Sigmoid colon (tissue), 4 donors: ENCODE measurements around the gene ZIM2.

Experiments used
- EP300 ChIP-seq, 4 donors: sonication (generic); formaldehyde crosslinking; IDR thresholded peaks; one replicate each; pipeline ENCODE4 v1.6.1; 2017; ENCODE audit warnings: antibody characterized with exemption in 4 of 4
- POLR2A ChIP-seq, 2 donors: fragments of 450-650 bp; IDR thresholded peaks; one replicate each; pipeline ENCODE4 v1.6.1; 2016; ENCODE audit warnings: antibody characterized with exemption in 2 of 2, mild to moderate bottlenecking in 2 of 2, moderate library complexity in 2 of 2
- POLR2AphosphoS5 ChIP-seq, 4 donors: sonication (generic); formaldehyde crosslinking; IDR thresholded peaks; one replicate each; pipeline ENCODE4 v1.6.1; 2017; ENCODE audit warnings: antibody characterized with exemption in 4 of 4
- TF ChIP-seq, protein P1 (sequence below), 4 experiments: fragments of 450-650 bp in 3 of 4; fragments of 200-600 bp in 1 of 4; IDR thresholded peaks; one replicate each; pipeline ENCODE4 v1.5.1; 2016 to 2019; ENCODE audit warnings: antibody characterized with exemption in 4 of 4, mild to moderate bottlenecking in 3 of 4, moderate library complexity in 2 of 4

- no peak for TF ChIP-seq POLR2A (IDR thresholded peaks at IDR 0.05)
- TF ChIP-seq, protein P1, sequence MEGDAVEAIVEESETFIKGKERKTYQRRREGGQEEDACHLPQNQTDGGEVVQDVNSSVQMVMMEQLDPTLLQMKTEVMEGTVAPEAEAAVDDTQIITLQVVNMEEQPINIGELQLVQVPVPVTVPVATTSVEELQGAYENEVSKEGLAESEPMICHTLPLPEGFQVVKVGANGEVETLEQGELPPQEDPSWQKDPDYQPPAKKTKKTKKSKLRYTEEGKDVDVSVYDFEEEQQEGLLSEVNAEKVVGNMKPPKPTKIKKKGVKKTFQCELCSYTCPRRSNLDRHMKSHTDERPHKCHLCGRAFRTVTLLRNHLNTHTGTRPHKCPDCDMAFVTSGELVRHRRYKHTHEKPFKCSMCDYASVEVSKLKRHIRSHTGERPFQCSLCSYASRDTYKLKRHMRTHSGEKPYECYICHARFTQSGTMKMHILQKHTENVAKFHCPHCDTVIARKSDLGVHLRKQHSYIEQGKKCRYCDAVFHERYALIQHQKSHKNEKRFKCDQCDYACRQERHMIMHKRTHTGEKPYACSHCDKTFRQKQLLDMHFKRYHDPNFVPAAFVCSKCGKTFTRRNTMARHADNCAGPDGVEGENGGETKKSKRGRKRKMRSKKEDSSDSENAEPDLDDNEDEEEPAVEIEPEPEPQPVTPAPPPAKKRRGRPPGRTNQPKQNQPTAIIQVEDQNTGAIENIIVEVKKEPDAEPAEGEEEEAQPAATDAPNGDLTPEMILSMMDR (IDR thresholded peaks at IDR 0.05), result no peak
- TF ChIP-seq POLR2AphosphoS5 (IDR thresholded peaks at IDR 0.05), result no peak
- no peak for TF ChIP-seq EP300 (IDR thresholded peaks at IDR 0.05)
Measured at GRCh38 chr19:56862741-56863140, 22.2 kb upstream of the ZIM2 start.
